ENCODE data around the gene VWA8.
"Not testable (repeated sequence)": the region's sequence is repeated elsewhere in the genome, so short reads cannot be mapped to it uniquely, and the experiment has no call there.

Gene VWA8

DNA sequence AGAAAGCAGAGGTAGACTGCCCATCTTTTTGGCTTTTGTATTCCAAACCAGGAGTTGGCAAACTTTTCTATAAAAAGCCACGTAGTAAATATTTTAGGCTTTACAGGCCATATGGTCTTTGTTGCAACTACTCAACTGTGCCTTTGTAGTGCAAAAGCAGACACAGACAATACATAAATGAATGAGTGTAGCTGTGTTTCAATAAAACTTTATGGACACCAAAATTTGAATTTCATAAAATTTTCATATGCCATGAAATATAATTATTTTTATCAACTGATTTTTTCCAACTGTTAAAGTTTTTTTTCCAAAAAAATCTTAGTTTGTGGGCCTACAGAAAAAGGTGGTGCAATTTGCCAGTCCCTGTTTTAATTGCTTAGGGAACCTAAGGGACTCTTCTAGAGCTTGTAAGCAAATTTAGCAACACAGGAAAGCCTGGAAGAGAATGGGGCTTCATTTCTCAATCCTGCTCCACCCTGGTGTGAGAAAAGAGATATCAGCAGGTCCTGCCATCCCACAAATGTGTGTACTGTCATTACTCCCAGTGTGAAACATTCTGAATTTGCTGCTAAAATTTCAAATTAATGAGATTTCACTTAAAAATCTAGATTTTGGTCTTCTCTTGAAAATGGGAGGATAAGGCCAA is 309.4 kb downstream of the VWA8 start:
- H3K4me3 ChIP-seq (ENCODE audit: low read depth, low read length): no peak overlapping the region

DNA sequence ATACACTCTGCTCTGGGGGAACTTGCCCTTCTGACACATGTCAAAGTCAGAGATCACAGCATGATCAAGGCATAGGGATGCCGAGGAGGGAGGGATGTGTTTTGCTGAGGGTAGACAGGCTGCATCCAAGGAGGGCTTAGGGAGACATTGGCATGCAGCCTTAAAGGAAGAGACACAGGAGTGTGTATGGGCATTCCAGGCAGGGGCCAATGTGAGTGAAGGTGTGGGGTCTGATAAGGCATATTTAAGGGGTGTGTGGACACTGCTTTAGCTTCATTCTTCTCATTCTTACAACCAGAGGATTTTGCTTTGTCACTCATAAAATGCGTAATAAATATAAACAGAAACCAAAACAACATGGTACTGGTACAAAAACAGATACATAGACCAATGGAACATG is 310.2 kb downstream of the VWA8 start:
- H3K4me3 ChIP-seq (ENCODE audit: low read depth, low read length): no peak overlapping the region

DNA sequence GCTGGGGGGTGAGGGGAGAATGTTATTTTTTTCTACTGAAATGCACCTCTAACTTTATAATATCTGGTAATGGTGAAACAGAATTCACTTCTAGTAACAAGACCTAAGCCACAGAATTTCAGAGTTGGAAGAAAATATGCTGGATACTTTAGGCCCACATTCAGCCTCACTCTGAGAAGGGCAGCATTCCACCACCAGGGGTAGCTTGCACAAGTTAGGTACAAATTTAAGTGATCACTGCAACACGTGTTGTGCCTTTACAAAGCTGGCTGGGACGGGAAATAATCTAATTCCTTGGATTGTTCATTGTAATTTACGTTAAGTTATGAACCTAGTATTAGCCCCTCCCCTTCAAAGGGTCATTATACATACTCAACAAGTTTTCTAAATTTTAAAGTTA is 311.2 kb downstream of the VWA8 start:
- no peak overlapping the region for H3K4me3 ChIP-seq (ENCODE audit: low read depth, low read length)

DNA sequence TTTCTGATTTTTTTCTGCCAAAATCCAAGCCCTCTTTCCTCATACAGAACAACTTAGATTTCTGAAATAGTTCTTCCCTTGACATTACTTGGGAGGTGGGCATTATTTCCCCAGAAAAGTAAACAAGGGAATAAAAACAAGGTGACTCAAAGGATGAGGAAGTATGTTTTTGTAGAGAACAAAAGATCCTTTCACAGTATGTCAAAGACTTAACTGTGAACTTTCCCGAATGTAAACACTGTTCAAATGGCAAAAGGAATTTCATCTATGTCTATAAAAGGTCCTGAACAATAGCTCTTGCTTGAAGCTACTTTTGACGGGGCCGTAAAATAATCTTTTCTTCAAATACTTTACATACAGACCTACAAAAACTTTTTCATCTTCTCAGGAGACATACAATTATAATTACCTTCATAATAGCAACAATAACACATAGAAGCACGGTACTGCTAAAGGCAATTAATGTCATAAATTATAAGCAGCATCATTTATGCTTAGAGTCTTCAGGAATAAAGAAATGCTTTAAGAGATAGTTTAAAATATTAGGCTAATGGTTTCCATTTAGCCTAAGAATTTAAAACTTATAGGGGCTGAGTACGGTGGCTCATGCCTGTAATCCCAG is 312.5 kb downstream of the VWA8 start:
- H3K4me3 ChIP-seq (ENCODE audit: low read depth, low read length): no peak overlapping the region

DNA sequence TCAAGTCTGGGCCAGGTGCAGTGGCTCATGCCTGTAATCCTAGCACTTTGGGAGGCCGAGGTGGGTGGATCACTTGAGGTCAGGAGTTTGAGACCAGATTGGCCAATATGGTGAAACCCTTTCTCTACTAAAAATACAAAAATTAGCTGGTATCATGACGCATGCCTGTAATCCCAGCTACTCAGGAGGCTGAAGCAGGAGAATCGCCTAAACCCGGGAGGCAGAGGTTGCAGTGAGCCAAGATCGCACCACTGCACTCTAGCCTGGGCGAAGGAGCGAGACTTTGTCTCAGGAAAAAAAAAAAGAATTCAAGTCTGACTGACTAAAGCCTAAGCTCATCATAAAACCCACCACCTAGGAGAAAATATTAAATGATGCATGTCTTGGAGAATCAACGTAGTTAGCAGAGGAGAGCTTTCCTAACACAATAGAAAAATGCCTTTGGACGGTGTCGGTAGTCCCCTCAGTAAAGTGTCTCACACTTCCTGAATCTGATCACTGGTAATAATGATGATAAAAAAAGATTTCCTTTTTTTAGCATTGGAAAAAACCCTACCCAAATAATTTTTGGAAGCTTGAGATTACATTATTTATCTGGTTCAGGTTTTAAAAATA is 313.1 kb downstream of the VWA8 start:
- H3K4me3 ChIP-seq (ENCODE audit: low read depth, low read length): not testable (repeated sequence)

DNA sequence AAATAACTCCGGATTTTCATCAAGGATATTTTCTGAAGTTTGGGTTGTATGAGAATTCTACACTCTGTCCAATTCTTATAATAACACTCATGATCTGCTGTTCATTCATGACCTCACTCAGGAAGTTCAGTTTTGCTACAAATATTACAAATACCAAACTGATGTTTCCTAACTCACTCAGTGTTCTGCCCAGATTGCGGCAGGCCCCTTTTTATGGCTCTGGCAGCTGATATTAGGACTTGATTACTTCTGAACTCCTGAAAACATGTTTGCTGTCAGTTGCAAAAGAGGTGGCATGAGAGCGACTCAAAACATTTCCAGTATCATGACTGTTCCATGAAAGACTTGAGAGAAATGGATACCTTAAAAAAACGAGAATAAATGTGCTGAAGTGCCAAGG is 315.6 kb downstream of the VWA8 start:
- no peak overlapping the region for H3K4me3 ChIP-seq (ENCODE audit: low read depth, low read length)

DNA sequence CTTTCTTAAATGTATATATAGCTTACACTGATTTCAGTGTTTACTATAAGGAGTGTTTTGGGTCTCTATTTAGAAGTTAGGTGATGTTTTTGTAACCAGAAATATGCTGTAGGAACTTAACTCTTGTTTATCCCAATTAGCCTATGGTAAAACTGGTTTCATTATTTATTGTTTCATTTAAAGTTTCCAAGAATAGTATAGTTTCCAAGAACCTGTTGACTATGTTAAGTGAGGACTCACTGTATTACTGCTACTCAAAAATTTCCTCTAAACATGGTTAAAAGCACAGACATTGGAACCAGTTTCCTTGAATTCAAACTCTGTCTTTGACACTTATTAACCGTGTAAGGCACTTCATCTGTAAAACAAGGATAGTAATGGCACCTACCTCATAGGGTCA is 316.2 kb downstream of the VWA8 start:
- H3K4me3 ChIP-seq (ENCODE audit: low read depth, low read length): no peak overlapping the region

DNA sequence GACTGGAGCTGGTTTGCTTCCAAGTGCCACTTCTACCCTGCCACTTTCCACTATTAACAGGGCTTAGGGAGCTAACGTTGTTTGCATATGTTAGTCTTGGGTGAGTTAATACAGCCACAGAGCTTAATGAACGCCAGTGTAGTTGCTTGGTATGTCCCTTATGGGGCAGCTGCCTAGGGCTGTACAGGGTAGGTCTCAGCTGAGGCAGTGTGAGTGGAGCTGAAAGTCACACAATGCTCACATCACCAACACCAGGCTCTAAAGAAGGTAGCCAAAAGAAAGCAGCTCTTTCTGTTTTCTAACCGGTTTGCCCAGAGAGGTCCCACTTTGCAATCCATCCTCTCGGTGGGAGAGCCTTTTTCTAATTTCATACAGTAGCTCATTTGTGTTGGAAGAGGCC is 317.4 kb downstream of the VWA8 start:
- no peak overlapping the region for H3K4me3 ChIP-seq (ENCODE audit: low read depth, low read length)

DNA sequence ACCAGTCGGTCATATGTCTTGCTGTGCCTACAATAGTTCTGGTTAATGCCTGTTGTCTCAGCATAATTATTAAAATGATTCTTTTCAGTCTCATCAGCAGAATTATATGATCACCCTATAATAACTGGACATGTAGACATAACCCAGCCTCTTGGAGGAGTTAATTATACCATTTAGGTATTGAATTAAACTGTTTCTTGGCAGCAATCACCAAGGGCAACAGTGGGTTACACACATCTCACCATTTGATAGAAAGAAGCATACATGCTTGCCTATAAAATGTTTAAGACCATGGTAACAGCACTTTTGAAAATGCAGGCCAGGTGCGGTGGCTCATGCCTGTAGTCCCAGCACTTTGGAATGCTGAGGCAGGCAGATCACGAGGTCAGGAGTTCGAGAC is 318.9 kb downstream of the VWA8 start:
- H3K4me3 ChIP-seq (ENCODE audit: low read depth, low read length): no peak overlapping the region

DNA sequence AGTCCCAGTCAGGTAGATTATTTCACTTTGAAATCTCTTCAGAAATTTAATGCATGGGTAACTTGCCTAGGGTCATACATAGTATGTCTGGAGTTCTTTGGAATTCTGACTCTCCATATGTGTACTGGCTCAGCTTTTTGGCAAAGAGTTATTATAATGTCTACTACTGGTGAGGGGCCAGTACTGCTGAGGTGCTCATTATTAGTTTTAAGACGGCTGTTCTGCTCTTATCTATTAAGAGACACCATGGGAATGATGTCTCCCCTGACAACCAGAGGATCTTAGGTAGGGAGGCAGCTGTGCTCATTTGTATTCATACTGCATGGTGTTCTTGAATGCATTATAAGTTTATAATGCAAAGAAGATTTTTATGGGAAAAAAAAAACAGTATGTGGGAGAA is 319.5 kb downstream of the VWA8 start:
- no peak overlapping the region for H3K4me3 ChIP-seq (ENCODE audit: low read depth, low read length)

DNA sequence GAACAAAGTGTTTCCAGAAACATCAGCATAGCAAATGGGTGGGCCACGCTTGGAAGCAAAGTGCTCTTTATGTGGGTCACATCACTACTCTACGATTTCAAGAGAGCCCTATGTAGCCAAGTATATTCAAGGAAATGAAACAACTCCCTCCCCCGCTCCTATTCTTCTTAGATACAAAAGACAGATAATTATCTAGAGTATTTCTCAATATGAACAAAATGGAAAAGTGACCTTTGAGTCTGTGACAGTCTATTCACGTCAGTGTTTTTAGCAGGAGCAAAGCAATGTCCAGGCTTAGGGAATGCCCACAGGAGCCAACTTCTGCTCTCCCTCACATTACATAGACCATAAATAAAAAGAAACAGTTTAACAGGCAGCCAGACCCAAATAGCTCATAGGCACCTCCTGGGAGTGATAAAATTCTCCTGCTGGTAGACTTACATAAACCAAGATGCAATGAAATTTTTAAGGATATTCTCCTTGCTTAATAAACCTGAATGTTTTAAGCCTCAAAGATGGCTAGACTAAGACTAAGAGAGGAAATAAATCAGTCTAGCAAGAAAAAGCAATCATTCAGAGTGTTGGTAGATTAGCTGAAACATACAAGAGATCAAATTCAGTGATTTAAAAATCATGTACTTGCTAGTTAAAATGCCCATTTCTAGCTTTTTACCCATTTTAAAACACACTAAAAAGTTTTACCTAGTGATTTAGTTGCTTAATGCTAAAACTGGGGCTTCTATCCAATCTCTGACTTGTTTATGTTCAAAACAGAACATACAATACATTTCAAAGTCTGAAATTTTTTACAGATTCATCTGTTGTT is 320.7 kb downstream of the VWA8 start:
- H3K4me3 ChIP-seq (ENCODE audit: low read depth, low read length): no peak overlapping the region

DNA sequence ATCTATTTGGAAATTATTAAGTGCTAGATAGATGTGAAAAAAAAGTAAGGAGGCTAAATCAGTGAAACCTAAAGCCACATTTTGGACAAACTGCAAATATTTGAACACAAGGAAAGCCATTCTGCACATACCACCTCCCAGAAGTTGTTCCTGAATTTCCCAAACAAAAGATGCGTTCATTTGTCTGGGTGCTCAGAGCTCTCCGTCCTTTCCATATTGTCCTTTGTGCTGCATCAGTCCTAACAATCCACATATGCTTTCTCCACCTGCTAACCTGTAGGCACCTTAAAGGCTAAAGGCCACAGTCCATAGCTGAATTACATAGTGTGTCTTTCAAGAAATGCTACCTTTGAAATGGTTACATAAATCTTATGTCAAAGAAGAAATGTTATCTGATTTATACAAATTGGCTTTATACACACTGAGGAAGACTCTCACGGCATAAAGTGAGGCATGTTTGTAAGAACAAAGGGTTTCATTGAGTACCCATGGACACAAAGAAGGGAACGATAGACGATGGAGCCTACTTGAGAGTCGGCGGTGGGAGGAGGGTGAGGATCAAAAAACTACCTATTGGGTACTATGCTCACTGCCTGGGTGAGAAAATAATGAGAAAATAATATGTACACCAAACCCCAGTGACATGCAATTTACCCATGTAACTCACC is 321.5 kb downstream of the VWA8 start:
- H3K4me3 ChIP-seq (ENCODE audit: low read depth, low read length): no peak overlapping the region

DNA sequence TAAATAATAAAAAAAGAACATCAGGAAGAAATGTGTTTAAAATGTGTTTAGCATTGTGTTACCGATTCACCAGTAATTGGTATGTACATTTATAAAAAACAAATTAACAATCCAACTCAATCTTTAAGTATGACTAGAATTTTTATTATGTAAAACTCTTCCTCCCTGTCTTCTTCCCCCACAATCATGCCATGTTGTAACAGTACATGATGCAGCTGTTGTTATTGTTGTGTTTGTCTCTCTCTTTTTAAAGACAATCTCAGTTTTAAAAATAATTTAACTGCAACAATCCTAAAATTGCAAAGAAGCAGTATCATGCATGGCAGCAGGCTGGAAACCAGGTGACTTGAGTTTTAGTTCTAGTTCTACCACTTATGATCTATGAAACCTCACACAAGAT is 323.3 kb downstream of the VWA8 start:
- H3K4me3 ChIP-seq (ENCODE audit: low read depth, low read length): no peak overlapping the region

DNA sequence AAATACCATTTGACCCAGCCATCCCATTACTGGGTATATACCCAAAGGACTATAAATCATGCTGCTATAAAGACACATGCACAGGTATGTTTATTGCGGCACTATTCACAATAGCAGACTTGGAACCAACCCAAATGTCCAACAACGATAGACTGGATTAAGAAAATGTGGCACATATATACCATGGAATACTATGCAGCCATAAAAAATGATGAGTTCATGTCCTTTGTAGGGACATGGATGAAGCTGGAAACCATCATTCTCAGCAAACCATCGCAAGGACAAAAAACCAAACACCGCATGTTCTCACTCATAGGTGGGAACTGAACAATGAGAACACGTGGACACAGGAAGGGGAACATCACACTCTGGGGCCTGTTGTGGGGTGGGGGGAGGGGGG is 323.9 kb downstream of the VWA8 start:
- H3K4me3 ChIP-seq (ENCODE audit: low read depth, low read length): not testable (repeated sequence)

DNA sequence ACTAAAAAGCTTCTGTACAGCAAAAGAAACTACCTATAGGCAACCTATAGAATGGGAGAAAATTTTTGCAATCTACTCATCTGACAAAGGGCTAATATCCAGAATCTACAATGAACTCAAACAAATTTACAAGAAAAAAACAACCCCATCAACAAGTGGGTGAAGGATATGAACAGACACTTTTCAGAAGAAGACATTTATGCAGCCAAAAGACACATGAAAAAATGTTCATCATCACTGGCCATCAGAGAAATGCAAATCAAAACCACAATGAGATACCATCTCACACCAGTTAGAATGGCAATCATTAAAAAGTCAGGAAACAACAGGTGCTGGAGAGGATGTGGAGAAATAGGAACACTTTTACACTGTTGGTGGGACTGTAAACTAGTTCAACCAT is 324.3 kb downstream of the VWA8 start:
- H3K4me3 ChIP-seq (ENCODE audit: low read depth, low read length): not testable (repeated sequence)

DNA sequence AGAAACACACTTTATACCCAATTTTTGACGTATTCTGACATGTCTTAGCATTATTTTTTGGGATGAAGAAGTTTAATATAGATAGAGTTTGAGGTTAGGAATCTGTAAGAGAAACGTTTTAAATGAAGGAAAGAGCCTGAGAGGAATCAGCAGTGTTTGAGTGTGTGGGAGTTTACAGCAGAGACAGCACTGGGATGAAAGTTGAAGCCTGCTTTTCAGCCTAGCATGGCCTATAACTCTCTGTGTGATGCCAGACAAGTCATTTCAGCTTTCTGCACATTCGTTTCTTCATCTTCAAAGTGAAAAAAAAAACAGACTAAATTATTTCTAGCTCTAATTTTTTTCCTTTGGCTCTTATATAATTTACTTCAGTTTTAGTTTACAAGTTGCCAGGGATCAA is 326.5 kb downstream of the VWA8 start:
- no peak overlapping the region for H3K4me3 ChIP-seq (ENCODE audit: low read depth, low read length)

DNA sequence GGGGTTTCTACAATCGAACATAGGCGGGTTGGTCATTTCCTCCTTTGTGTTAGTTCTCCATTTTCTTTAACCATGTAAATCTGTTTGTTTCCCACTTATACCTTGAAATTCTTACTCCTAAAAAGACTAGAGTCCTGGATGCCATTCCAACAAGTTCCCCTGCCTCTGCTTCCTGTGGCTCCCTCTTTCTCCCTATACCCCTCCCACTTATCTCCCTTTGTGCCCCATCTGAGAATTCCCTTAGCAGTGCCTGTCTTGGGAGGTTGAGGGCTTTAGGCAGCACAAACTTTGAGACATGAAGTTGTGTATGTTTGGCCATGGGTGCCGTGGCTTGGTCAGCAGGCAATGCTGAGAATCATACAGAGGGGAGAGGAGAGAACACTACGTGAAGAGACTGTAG is 327.1 kb downstream of the VWA8 start:
- no peak overlapping the region for H3K4me3 ChIP-seq (ENCODE audit: low read depth, low read length)

DNA sequence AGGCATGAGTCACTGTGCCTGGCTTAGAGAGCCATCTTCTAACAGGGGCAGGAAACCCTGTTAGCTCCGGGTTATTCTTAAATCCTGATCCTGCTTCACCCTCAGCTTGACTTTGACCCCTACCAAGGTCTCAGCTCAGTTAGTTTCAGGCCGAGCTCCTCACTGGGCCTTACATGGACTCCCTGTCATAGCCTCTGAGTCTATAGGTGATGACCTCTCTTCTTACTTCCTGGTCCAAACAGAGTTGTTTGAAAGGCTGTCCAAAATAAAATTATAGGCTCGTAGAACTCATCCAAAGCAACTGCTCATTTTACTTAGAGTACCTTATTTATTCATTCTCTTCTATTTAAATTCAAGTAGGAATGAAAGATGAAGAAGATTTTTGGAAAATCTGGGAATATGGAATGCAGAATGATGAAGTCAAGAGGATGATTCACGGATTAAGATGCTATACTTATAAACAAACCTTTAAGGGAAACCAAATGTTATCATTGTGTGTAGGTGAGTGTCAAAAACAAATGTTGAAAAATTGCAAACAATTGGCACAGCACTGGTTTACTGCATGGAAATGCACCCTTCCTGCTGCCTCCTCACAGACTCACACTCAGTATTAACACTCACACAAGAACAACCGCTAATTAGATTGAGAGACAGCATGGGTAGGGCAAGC is 329.5 kb downstream of the VWA8 start:
- H3K4me3 ChIP-seq (ENCODE audit: low read depth, low read length): no peak overlapping the region

DNA sequence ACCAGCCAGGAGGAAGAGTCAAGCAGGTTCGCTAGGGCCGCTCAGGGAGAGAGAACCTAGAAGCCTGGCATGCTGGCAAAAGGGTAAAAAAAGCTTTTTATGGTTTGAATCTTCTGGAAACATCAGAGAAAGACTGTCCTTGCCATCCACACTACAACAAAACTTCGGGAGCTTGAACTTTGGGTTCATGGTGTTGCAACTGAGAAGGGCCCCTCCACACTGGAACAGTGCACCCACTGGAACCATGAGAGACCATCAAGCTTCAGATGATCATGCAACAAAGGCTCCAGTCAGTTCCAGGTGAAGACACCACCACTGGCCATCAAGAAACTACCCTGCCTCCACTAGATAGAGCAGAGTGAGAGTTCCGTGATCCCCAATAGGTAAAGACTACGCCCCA is 333.5 kb downstream of the VWA8 start:
- no peak overlapping the region for H3K4me3 ChIP-seq (ENCODE audit: low read depth, low read length)

DNA sequence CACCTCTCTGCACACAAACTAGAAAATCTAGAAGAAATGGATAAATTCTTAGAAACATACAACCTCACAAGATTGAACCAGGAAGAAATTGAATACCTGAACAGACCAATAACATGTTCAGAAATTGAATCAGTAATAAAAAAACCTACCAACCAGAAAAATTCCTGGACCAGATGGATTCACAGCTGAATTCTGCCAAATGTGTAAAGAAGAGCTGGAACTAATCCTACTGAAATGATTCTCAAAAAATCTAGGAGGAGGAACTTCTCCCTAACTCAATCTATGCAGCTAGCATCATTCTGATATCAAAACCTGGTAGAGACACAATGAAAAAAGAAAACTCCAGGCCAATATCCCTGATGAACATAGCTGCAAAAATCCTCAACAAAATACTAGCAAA is 336.9 kb downstream of the VWA8 start:
- no peak overlapping the region for H3K4me3 ChIP-seq (ENCODE audit: low read depth, low read length)

Measured in iPS-11a (cell line).